IPS DF 4.7 (cell line): ENCODE measurements around the gene BAIAP2.

Experiments used
- DNase-seq: peaks from one replicate; pipeline ENCODE4 v3.0.0-alpha.2; 2013; ENCODE audit warnings: low spot score; ENCODE audit errors: extremely low read depth

Gene BAIAP2

GRCh38 chr17:81156866-81157805 is 122.2 kb downstream of the BAIAP2 start:
- no peak for DNase-seq

- DNase-seq = no peak
Observed at GRCh38 chr17:81157848-81158687, 123.1 kb downstream of the BAIAP2 start.

GRCh38 chr17:81158688-81159590 is 124.0 kb downstream of the BAIAP2 start:
- DNase-seq = no peak

GRCh38 chr17:81159611-81160265 is 124.8 kb downstream of the BAIAP2 start:
- no peak for DNase-seq

- DNase-seq = no peak
Observed at GRCh38 chr17:81160306-81160705, 125.4 kb downstream of the BAIAP2 start.

GRCh38 chr17:81160747-81161453 is 125.9 kb downstream of the BAIAP2 start:
- DNase-seq = no peak

- no peak for DNase-seq
Observed at GRCh38 chr17:81161536-81161935, 126.6 kb downstream of the BAIAP2 start.

GRCh38 chr17:81161972-81162371 is 127.0 kb downstream of the BAIAP2 start:
- DNase-seq = no peak

- no peak for DNase-seq
Observed at GRCh38 chr17:81162491-81162890, 127.5 kb downstream of the BAIAP2 start.

- no peak for DNase-seq
Observed at GRCh38 chr17:81163051-81163695, 128.2 kb downstream of the BAIAP2 start.

GRCh38 chr17:81163703-81164370 is 128.9 kb downstream of the BAIAP2 start:
- no peak for DNase-seq

- no peak for DNase-seq
Observed at GRCh38 chr17:81164371-81165245, 129.7 kb downstream of the BAIAP2 start.

- no peak for DNase-seq
Observed at GRCh38 chr17:81165246-81166032, 130.5 kb downstream of the BAIAP2 start, which contains the start of gene PVALEF. Gene PVALEF (plus strand): TSS chr17:81165507. CDS start chr17:81181227, 15,720 bp downstream.

GRCh38 chr17:81166033-81166492 is 131.1 kb downstream of the BAIAP2 start, which contains the start of gene AATK:
Gene AATK (minus strand): TSS chr17:81166221. CDS start chr17:81165992, 229 bp downstream.
- DNase-seq = no peak
